NCI-H1436 treated with DMSO at 0.1 percent for 48 hours (cell line): ENCODE results near the gene CARD9.
"Not testable (repeated sequence)": the region's sequence is repeated elsewhere in the genome, so short reads cannot be mapped to it uniquely, and the experiment has no call there.

Experiments used
- DNase-seq: peaks from one replicate; lab custom pipeline; 2025; lab: John Stamatoyannopoulos, UW

CARD9 gene, protein sequence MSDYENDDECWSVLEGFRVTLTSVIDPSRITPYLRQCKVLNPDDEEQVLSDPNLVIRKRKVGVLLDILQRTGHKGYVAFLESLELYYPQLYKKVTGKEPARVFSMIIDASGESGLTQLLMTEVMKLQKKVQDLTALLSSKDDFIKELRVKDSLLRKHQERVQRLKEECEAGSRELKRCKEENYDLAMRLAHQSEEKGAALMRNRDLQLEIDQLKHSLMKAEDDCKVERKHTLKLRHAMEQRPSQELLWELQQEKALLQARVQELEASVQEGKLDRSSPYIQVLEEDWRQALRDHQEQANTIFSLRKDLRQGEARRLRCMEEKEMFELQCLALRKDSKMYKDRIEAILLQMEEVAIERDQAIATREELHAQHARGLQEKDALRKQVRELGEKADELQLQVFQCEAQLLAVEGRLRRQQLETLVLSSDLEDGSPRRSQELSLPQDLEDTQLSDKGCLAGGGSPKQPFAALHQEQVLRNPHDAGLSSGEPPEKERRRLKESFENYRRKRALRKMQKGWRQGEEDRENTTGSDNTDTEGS

GRCh38 chr9:136373300-136374182, at the start of gene CARD9:
TSS of gene CARD9 (minus strand) at chr9:136373669. CDS start at chr9:136372078, 1,591 bp downstream.
- DNase-seq = no peak

GRCh38 chr9:136422876-136423275, 49.4 kb upstream of the CARD9 start:
- no peak for DNase-seq

GRCh38 chr9:136421791-136422190, 48.3 kb upstream of the CARD9 start:
- DNase-seq = no peak

DNA sequence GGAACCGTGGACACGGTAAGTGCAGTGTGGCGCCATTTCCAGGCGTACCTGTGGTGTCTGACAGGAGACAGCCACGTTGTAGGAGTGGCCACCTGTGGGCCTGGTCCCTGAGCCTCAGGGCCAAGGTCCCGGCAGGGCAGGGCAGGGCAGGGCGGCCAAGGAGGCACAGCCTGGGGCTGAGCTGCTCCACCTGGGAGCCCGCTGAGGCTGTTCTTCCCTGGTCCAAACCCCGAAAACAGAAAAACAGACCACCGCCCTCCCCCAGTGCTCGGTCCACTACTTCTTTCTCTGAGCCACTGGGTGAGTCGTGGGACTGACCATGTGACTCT, 45.6 kb upstream of the CARD9 start:
- no peak for DNase-seq

GRCh38 chr9:136418182-136419091, 45.0 kb upstream of the CARD9 start:
- no peak for DNase-seq

DNA sequence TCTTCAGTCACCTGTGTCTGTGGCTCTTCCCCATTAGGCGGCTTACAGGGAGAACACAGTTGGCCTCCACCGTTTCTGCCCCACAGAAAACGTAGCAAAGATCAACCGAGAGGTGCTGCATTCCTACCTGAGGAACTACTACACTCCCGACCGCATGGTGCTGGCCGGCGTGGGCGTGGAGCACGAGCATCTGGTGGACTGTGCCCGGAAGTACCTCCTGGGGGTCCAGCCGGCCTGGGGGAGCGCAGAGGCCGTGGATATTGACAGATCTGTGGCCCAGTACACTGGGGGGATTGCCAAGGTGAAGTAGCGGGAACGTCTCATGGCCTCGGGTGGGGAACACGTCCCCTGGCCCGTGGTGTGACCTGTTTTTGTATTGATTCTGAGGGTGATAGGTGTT, 43.4 kb upstream of the CARD9 start:
- no peak for DNase-seq

- no peak for DNase-seq
Observed at GRCh38 chr9:136416427-136416826, 43.0 kb upstream of the CARD9 start.

DNA sequence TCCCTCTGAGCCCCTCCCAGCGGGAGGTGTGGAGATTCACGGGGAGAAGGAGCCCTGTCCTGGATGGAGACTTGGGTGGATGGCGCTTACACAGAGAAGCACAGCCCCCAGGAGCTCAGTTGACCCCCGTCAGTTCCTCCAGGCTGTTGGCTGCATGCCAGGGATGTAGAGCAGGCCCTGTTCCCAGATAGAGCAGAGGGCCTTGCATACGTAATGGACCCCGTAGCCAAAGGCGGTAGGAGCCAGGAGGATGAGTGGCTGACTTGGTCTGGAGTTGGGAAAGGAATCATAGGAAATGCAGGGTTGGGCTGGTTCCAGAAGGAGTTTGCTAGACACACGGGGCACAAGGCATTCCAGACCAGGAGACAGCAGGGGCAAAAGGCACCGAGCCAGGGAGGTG, 39.5 kb upstream of the CARD9 start:
- DNase-seq = no peak

GRCh38 chr9:136411378-136411777, 37.9 kb upstream of the CARD9 start:
- DNase-seq = no peak

- no peak for DNase-seq
Observed at GRCh38 chr9:136410500-136411287, 37.2 kb upstream of the CARD9 start, which contains the start of the genes ENTR1 and PMPCA. TSS of gene ENTR1 (minus strand) at chr9:136410614. CDS start at chr9:136410397, 217 bp downstream. TSS of gene PMPCA (plus strand) at chr9:136410658. CDS start at chr9:136410669, 11 bp downstream.

- no peak for DNase-seq
Observed at GRCh38 chr9:136409557-136410455, 36.3 kb upstream of the CARD9 start.

- DNase-seq = no peak
Observed at GRCh38 chr9:136407911-136408310, 34.4 kb upstream of the CARD9 start.

DNA sequence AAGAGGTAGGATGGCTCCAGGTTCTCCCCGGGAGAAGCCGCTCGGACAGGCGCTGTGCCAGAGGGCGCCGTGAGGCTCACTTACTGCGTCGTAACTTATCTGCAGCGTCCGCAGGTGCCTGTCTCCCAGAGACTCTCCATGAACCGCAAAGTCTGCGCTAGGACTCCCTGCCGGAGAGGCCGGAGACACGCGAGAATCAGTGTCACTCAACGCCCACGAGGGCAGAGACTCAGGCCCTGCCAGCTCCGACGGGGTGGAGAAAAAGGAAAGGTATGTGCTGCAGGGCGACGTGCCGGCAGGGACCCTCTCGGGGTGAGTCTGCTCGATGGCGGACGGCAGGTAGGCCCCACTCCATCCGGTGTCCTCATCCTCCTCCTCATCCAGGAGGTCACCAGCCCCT, 33.6 kb upstream of the CARD9 start:
- DNase-seq = not testable (repeated sequence)

DNA sequence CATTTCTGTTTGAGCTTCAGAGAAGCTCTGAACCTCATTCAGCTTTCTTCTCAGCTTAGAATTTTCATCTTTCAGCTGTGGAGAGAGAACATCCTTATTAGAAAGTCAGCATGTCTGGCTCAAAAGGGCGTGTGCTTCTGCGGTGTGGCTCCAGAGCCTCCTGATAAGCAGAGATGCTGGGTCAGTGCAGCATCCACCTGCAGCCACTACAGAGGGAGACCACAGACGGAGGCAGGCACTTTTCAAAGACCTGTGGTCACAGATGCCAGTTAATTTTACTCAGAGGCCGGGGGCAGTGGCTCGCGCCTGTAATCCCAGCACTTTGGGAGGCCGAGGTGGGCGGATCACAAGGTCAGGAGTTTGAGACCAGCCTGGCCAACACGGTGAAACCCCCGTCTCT, 32.4 kb upstream of the CARD9 start:
- DNase-seq = not testable (repeated sequence)

GRCh38 chr9:136405481-136405880, 32.0 kb upstream of the CARD9 start:
- no peak for DNase-seq

DNA sequence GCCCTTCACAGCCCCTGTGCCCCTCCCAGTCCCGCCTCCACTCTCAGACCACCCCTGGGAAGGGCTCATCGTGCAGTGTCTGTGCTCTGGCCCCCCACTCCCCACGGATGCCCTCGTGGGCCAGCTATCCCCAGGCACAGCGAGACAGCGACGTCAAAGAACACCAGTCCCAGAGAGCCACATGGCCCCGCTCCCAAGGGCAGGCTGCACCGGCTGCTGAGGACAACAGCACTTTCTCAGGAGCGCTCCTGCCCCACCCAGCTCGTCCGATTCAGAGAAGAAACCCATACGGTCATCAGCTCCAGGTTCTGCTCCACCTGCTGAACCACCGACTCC, 31.3 kb upstream of the CARD9 start:
- DNase-seq = no peak

GRCh38 chr9:136403915-136404800, 30.7 kb upstream of the CARD9 start:
- no peak for DNase-seq

DNA sequence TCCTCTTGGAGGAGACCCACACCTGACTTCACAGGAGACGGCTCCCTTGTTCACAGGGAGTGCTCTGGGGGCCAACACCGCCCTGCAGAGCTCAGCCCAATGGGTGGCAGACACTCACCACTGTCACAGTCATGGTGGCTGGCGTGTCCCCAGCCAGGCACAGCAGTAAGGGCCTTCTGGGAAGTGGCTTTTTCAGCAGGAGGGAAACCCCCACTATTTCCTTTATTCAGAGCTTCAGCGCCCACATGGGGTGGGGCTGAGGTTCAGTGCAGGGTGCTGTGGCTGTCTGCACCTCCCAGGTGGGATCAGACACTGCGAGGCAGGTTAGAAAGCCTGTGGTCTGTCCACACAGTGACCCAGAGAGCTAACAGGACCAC, 30.1 kb upstream of the CARD9 start:
- no peak for DNase-seq

GRCh38 chr9:136402067-136402466, 28.6 kb upstream of the CARD9 start:
- no peak for DNase-seq
